ENCODE measurements around the gene BEGAIN. TPM values are rescaled to one million over a fixed set of nuclear protein-coding genes. Genes with fewer than 3 reads are reported as not detected.

BEGAIN gene
- total RNA-seq, 4 donors from 2014 or later, result 0.25 to 2.2 (median 1.6) TPM

DNA sequence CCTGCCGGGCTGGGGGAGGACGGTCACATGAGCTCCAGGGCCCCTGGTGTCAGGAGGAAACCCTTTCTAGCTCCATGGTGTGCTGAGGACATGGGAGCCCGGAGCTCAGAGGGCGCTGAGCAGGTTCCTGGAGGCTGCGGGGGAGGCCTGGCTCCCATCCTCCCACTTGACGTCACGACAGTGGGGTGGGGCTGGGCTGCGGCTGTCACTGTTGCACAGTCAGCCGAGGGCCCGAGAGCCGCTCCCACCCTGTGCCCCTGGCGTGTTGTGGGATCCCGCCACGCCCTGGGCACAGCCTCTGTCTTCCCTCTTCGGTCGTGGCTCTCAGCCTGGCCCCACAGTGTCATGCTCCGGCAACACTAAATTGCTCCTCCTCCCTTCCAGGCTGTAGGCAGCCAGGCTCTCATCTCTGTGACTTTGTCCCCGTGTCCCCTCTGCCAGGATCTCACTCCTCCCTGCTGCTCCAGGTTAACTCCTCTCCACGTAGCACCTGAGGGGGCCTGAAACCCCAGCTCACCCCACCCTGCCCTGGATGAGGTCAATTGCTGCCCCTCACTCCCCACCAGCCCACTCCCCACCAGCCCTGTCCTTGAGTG lies 33.0 kb downstream of the BEGAIN start:
- intact Hi-C loops (cut with DNase I; ENCODE audit: low total_unique reads), result no loop called here
- H3K4me3 ChIP-seq (ENCODE audit: low read depth, poor library complexity, severe bottlenecking), result no peak overlapping the region
- TF ChIP-seq, protein P1, sequence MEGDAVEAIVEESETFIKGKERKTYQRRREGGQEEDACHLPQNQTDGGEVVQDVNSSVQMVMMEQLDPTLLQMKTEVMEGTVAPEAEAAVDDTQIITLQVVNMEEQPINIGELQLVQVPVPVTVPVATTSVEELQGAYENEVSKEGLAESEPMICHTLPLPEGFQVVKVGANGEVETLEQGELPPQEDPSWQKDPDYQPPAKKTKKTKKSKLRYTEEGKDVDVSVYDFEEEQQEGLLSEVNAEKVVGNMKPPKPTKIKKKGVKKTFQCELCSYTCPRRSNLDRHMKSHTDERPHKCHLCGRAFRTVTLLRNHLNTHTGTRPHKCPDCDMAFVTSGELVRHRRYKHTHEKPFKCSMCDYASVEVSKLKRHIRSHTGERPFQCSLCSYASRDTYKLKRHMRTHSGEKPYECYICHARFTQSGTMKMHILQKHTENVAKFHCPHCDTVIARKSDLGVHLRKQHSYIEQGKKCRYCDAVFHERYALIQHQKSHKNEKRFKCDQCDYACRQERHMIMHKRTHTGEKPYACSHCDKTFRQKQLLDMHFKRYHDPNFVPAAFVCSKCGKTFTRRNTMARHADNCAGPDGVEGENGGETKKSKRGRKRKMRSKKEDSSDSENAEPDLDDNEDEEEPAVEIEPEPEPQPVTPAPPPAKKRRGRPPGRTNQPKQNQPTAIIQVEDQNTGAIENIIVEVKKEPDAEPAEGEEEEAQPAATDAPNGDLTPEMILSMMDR (IDR thresholded peaks at IDR 0.05), result no peak
- TF ChIP-seq POLR2A (IDR thresholded peaks at IDR 0.05), result no peak
- WGBS, 2 donors, result 29 to 30% methylated on average over 10 to 17 of the region's 19 CpGs
- DNase-seq (ENCODE audit: low spot score in 2 of 2), result peak; percentile 48 to 95

DNA sequence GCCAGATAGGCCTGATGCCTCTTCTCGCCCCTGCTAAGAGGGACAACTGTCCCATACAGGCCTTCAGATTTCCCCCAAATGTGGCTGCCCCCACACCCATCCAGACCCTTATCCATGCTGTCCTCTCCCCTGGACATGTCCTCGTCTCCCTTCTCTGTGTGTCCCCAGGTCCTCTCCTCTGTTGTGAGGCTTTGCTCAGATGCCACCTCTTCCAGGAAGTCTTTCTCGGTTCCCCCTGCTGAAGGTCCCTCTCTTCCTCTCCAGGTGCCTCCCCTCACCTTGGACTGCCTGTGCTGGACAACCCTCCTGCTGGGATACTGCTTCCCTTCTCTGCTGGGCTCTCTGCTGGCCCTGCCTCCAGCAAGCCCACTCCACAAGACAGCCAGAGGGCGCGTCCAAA lies 33.7 kb downstream of the BEGAIN start:
- intact Hi-C loops (cut with DNase I; ENCODE audit: low total_unique reads), result no loop called here
- no peak overlapping the region for H3K4me3 ChIP-seq (ENCODE audit: low read depth, poor library complexity, severe bottlenecking)
- WGBS, 2 donors, result 94 to 96% methylated on average over 5 of the region's 5 CpGs
- DNase-seq (ENCODE audit: low spot score in 2 of 2), result no peak
- TF ChIP-seq POLR2A (IDR thresholded peaks at IDR 0.05), result no peak
- TF ChIP-seq, protein P1 (IDR thresholded peaks at IDR 0.05), result no peak

DNA sequence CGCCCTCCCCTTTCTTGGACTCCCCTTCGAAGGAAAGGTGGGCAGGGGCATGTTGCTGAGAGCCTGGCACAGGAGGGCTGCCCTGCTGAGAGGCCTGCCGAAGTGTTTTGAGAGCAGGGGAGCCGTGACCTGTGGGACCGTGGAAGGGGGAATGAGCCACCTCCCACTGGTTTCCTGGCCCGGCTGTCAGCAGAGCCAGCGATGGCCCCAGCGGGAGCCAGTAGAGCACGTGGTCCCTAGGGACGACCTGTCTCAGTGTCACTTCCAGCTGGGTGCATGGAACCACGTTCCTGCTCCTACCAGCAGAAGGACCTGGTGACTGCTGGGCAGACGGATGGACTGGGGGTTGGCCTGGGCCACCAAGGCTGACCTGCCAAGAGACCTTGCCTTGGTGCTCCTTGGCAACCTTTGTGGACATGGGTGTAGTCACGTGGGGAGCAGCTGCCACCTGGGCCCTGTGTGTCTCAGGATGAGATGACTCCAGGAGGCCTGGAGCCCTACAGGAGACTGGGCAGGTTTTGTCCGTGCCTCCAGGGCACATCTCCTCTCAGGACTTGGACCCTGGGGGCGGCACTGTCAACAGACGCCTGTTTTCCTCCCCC lies 34.6 kb downstream of the BEGAIN start:
- TF ChIP-seq, protein P1 (IDR thresholded peaks at IDR 0.05), result no peak
- TF ChIP-seq POLR2A (IDR thresholded peaks at IDR 0.05), result no peak

DNA sequence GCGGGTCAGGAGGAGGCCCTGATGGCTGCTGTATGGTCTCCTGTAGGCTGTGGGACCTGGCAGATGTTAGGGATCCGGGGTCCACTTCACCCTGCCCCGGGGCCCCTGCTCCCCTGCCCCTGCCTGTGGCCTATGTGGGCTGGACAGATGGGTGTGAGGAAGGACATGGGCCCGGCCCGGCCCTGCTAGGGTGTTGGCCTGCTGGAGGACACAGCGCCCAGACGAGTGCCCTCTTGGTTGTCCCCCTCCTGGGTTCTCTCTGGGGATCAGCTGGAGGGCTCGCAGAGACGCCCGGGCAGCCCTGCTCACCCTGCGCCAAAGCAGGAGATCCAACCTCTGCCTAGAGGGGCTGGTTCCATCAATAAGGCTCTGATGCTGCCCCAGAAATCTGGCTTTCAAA lies 36.2 kb downstream of the BEGAIN start:
- H3K4me3 ChIP-seq (ENCODE audit: low read depth, poor library complexity, severe bottlenecking), result no peak overlapping the region
- TF ChIP-seq, protein P1 (IDR thresholded peaks at IDR 0.05), result no peak
- no peak for TF ChIP-seq POLR2A (IDR thresholded peaks at IDR 0.05)
- intact Hi-C loops (cut with DNase I; ENCODE audit: low total_unique reads), result no loop called here
- WGBS, 2 donors, result 84% methylated on average over 11 of the region's 11 CpGs; no CpG with 5 or more reads in 1 of the 2 donors
- DNase-seq (ENCODE audit: low spot score in 2 of 2), result no peak

More for the DNA sequence above, 34.6 kb downstream of the BEGAIN start:
- DNase-seq (ENCODE audit: low spot score in 2 of 2), result no peak
- WGBS, 2 donors, result 78 to 95% methylated on average over 8 to 16 of the region's 16 CpGs
- intact Hi-C loops (cut with DNase I; ENCODE audit: low total_unique reads), result no loop called here
- H3K4me3 ChIP-seq (ENCODE audit: low read depth, poor library complexity, severe bottlenecking), result no peak overlapping the region

DNA sequence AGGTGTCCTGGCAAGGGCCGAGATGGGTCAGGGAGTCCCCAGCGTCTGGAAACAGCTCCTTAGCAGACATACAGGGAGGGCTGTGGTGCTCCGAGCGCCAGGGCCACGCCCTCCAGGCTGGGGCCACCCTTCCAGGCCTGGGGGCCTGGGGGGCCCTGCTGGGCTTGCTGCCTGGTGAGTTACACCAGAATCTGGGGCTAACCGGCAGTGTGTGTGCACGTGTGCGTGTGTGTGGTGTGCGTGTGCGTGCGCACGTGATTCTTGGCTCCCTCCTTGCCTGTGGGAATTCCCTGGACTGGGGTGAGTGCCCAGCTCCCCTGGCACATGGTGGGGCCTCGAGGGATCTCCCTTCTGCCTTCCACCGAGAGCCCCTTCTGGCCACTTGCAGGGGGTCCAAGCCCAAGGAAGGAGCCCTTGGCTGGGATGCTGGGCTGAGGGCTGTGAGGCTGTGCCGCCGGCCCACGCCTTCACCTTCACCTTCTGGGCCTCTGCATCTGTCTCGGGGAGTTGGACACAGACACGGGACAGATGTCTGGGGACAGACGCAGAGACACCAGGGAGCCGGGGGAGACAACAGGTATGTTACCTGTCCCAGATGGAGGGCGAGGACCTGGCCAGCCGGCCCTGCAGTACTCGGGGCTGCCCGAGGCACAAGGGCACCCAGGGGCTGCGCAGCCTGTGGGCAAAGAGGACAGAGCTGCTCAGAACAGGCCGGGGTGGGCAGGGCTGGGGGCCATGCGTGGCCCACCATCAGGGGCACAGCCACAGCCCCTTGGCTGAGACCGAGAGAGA lies 37.2 kb downstream of the BEGAIN start:
- TF ChIP-seq, protein P1 (IDR thresholded peaks at IDR 0.05), result no peak
- no peak for TF ChIP-seq POLR2A (IDR thresholded peaks at IDR 0.05)
- intact Hi-C loops (cut with DNase I; ENCODE audit: low total_unique reads), result no loop called here
- no peak overlapping the region for H3K4me3 ChIP-seq (ENCODE audit: low read depth, poor library complexity, severe bottlenecking)
- 64 to 72% methylated on average over 14 to 19 of the region's 29 CpGs for WGBS, 2 donors
- DNase-seq (ENCODE audit: low spot score in 2 of 2), result no peak
